SK-N-SH (cell line): Measurements from ENCODE around the gene TARDBP.

ENCODE experiments used
- CTCF ChIP-seq: fragments of 200-600 bp; sonication (generic); IDR thresholded peaks from 2 replicates; pipeline ENCODE4 v1.6.1; 2017; ENCODE audit warnings: antibody characterized with exemption, mild to moderate bottlenecking, moderate library complexity
- POLR2AphosphoS5 ChIP-seq: IDR thresholded peaks from 2 replicates; pipeline ENCODE4 v1.6.1; 2012; ENCODE audit warnings: low read depth, low read length
- REST ChIP-seq: IDR thresholded peaks from 2 replicates; pipeline ENCODE4 v1.6.1; 2012; ENCODE audit warnings: mild to moderate bottlenecking, low read depth, low read length, moderate library complexity
- TAF1 ChIP-seq: IDR thresholded peaks from 2 replicates; pipeline ENCODE4 v1.6.1; 2012; ENCODE audit warnings: low read depth, mild to moderate bottlenecking, low read length, moderate library complexity, borderline replicate concordance

GRCh38 chr1:11061652-11062365 lies 49.4 kb downstream of the TARDBP start:
- TF ChIP-seq CTCF: no peak
- TF ChIP-seq TAF1: no peak
- no peak for TF ChIP-seq POLR2AphosphoS5
- TF ChIP-seq REST: no peak
